Endothelial cell of coronary artery (primary cell): ENCODE results near the gene BCL2L15. TPM values are rescaled to one million over a fixed set of nuclear protein-coding genes. Genes with fewer than 3 reads are reported as not detected.

Experiments used
- total RNA-seq: library from RNA; depleted of rRNA; stranded (reverse); fragments of >200 nt; gene quantifications from 2 replicates; pipeline ENCODE4 v1.2.3, GENCODE V29; 2014

BCL2L15 gene
- total RNA-seq, result 0.09 TPM in 2 replicates

DNA sequence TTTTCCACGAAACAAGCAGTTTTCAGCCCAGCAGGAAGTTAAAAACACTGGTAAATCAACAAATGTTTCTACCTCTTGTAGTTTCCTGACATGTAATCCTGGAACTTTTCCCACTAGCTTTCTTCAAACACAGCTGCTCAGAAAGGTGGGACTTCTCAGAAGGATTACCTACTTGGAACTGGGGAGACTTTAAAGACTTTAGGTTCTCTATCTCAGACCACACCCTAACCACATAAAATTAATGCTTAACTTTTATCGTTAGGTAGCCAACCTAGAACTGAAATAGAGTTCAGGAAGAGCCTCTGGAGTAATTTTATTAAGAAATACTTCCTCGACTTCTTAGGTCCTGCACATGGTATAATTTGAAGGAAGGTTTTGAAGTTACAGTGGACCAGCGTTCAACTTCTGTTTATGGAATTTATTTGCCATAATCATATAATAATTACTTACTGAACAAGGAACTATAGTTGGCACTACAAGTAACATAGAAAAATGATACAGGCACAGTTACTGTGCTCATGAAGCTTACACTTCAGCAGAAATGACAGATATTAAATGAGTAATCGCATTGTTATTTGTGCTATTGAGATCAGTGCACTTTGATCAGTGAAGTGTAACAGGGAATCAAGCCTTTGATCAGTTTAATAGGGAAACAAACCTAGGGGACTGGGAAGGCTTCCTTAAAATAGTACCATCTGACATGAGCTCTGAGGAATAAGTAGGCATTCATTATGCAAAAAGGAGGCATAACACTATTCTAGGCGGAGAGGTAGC, at the start of gene BCL2L15:
Gene BCL2L15, minus strand, starts transcription at position 180 of the 774 bp plus-strand sequence. CDS start 206 bp downstream, outside the sequence.

DNA sequence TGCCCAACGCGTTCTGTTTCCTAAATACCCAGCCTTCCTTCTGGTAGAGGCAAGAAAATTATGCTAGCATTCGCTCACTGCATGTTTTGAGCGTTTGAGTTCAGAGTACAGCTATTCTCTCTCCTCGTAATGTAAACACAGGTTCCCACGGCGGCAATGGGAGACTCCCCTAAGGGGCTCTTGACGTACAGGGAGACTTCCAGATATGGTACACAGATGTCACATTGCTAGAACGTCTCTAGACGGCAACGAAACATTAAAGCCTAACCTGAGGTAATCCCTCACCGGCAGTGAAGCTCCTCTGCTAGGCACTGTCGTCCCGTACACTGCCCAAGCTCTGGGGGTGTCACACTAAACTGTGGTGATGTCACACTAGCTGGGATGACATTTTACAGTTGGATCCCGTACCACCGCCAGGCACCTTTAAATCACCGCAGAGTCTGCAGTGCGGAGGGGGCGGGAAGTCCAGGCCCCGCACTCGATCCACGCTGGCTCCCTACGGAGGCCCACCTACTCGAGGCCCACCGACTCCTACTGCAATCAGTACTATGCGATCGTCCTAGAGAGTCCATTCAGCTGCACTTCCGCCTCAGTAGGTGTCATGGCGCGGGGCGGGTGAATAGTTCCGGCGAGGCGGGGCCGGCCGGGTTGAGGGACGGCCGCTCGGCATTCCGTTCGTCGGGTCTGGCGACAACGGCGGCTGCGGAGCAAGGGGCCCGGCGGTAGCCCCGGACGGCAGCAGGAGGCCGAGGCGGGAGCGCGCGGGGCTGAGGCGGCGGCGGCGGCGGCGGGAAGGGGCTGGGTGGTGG, 41.8 kb upstream of the BCL2L15 start, which contains the start of gene HIPK1:
Gene HIPK1, plus strand, starts transcription at position 384 of the 809 bp plus-strand sequence.

DNA sequence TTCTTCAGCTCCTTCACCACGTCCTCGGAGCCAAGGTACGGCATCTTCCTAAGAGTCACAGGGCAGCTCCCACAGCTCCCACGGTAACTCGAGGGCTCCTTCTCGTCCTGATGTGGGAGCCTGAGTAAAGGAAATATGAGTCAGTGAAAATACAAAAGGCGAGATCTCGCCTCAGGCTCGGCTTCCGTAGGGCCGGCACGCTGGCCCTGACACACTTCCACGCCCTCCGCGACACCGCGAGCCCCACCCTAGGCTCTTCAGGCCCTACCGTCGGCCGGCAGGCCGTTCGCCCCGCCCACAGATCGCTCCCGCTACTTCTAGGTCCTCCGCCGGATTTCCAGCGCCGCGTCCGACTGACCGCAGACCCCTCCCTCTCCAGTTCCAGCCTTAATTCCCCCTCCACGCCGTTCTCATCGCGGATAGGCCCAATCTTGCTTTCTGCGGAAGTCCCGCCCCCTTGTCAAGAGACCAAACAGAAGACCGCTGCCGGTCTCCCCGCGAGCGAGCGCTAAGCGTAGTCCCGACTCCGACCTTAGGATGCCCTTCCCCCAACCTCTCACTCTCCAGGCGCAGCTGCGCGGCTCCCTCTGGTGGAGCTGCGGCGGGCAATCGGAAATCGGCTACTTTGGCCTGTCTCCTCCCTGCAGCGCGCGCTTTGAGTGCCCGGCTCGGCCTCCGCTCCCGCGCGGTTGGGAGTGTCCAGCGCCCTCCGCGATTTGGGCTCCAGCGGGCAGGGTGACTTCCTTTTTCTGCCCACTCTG, 17.5 kb upstream of the BCL2L15 start, which contains the start of the genes AP4B1 and DCLRE1B:
Gene AP4B1, minus strand, starts transcription at position 126 of the 761 bp plus-strand sequence. Its CDS starts 82 bp downstream, at position 44.
Gene DCLRE1B, plus strand, starts transcription at position 653 of the 761 bp plus-strand sequence. CDS start 261 bp downstream, outside the sequence.

DNA sequence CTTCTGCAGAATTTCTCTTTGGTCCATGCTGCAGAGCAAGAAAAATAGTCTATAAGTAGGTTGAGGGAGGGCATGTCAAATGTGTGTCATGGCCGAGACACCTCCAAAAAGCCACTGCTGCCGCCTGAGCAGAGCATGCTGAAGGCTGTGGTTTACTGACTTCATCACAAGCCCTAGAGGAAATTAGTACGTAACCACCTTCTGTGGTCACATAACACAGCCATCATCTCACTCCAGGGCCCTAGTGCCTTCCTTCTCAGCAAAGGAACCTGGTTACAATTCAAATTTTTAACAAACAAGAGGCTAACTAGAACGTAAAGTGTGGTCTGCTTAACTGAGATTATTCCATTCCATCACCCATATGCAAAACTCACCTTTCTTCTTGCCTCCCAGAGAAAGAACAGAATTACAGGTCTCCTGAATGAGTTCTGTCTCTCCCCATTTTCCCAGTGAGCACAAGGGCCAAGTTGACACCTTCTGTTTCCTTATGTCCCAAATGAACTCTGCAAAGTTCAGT, 15.7 kb downstream of the BCL2L15 start, which contains the start of gene PTPN22:
Gene PTPN22, minus strand, starts transcription at position 116 of the 517 bp plus-strand sequence.

Other genes starting within 250 kb of the BCL2L15 start
- 33.0 and 35.9 TPM in 2 replicates for gene PHTF1, start 128.1 kb downstream of the BCL2L15 start, total RNA-seq
- gene RSBN1, start 75.1 kb downstream of the BCL2L15 start, total RNA-seq, result 10.7 and 13.0 TPM in 2 replicates
- gene PTPN22, start 15.9 kb downstream of the BCL2L15 start, total RNA-seq, result 1.0 and 3.7 TPM in 2 replicates
- 20.7 and 22.7 TPM in 2 replicates for gene AP4B1, start 17.2 kb upstream of the BCL2L15 start, total RNA-seq
- gene DCLRE1B, start 17.7 kb upstream of the BCL2L15 start, total RNA-seq, result 2.1 and 2.2 TPM in 2 replicates
- gene HIPK1, start 41.7 kb upstream of the BCL2L15 start, total RNA-seq, result 24.6 and 26.7 TPM in 2 replicates
- 0.28 and 0.45 TPM in 2 replicates for gene OLFML3, start 91.9 kb upstream of the BCL2L15 start, total RNA-seq